Measurements from ENCODE around the gene AXDND1. TPM values are rescaled to one million over a fixed set of nuclear protein-coding genes. Genes with fewer than 3 reads are reported as not detected.

Gene AXDND1
- polyA plus RNA-seq, 3 donors, result 0.09 TPM; not detected in 2

DNA sequence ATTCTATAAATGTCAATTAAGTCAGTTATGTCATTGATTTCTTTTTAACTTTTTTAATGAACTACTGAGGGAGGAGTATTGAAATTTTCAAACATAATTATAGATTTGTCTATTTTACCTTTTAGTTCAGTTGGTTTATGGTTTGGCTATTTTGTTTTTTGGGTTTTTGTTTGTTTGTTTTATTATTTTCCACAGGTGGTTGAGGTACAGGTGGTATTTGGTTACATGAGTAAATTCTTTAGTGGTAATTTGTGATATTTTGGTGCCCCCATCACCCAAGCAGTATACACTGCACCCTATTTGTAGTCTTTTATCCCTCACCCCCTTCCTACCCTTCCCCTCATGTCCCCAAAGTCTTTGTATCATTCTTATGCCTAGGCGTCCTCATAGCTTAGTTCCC, 235.3 kb downstream of the AXDND1 start:
- H2AFZ ChIP-seq (ENCODE audit: insufficient read depth, low read depth, low read length, poor library complexity, severe bottlenecking), result no peak overlapping the region
- H3K9me3 ChIP-seq (replicated peaks in 1 of 2; ENCODE audit: control insufficient read depth in 1 of 2, insufficient read depth in 1 of 2, low read length in 2 of 2), result no peaks in the 10 kb centered on the region
- peaks cover 0 to 1% of the 10 kb centered on the region in 2 donors for H3K27me3 ChIP-seq (ENCODE audit: control insufficient read depth in 2 of 2, insufficient read depth in 2 of 2, low read length in 2 of 2)
- no peak overlapping the region for H3K4me3 ChIP-seq (replicated peaks in 1 of 3; ENCODE audit: low read depth in 2 of 3, low read length in 3 of 3)
- intact Hi-C loops (cut with micrococcal nuclease), result no loop called here
- H3K4me2 ChIP-seq (replicated peaks; ENCODE audit: extremely low read depth, low read length, poor library complexity, severe bottlenecking), result no peak overlapping the region
- no CpG with 5 or more reads among the region's 1 CpG for WGBS (ENCODE audit: insufficient coverage)
- H3K27ac ChIP-seq (ENCODE audit: low read depth in 1 of 2, low read length in 2 of 2), result no peak overlapping the region
- no peaks in the 10 kb centered on the region for H3K4me1 Mint-ChIP-seq
- H3K4me1 ChIP-seq (ENCODE audit: control insufficient read depth in 1 of 2, insufficient read depth in 2 of 2, low read length in 2 of 2), result no peaks in the 10 kb centered on the region
- TF ChIP-seq, protein P1, sequence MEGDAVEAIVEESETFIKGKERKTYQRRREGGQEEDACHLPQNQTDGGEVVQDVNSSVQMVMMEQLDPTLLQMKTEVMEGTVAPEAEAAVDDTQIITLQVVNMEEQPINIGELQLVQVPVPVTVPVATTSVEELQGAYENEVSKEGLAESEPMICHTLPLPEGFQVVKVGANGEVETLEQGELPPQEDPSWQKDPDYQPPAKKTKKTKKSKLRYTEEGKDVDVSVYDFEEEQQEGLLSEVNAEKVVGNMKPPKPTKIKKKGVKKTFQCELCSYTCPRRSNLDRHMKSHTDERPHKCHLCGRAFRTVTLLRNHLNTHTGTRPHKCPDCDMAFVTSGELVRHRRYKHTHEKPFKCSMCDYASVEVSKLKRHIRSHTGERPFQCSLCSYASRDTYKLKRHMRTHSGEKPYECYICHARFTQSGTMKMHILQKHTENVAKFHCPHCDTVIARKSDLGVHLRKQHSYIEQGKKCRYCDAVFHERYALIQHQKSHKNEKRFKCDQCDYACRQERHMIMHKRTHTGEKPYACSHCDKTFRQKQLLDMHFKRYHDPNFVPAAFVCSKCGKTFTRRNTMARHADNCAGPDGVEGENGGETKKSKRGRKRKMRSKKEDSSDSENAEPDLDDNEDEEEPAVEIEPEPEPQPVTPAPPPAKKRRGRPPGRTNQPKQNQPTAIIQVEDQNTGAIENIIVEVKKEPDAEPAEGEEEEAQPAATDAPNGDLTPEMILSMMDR (IDR thresholded peaks at IDR 0.05), result no peak
- no peak overlapping the region for H3K4me3 Mint-ChIP-seq
- no peak overlapping the region for H3K9ac ChIP-seq (ENCODE audit: insufficient read depth, low read length, poor library complexity, severe bottlenecking)
- no peaks in the 10 kb centered on the region for H4K20me1 ChIP-seq (ENCODE audit: insufficient read depth, low read length)
- no peak overlapping the region for H3K27ac Mint-ChIP-seq
- H3K36me3 ChIP-seq (replicated peaks in 1 of 2; ENCODE audit: control insufficient read depth in 1 of 2, insufficient read depth in 2 of 2, low read length in 2 of 2), result no peaks in the 10 kb centered on the region
- peaks cover 0 to 11% (median 1%) of the 10 kb centered on the region in 3 donors for H3K27me3 Mint-ChIP-seq (ENCODE audit: low read depth in 3 of 3)
- no peaks in the 10 kb centered on the region for H3K36me3 Mint-ChIP-seq
- peaks cover 0 to 15% (median 5%) of the 10 kb centered on the region in 7 donors for H3K9me3 Mint-ChIP-seq
- H3K79me2 ChIP-seq (ENCODE audit: insufficient read depth, low read length), result no peaks in the 10 kb centered on the region
- DNase-seq, result no peak

Small RNA genes within 50 kb of the gene (small RNA-seq; reads per million reads assigned to genes)
- gene MEF2AP1 (ENCODE audit: insufficient read length, low read depth) (not detected), gene RNU5F-2P (ENCODE audit: insufficient read length, low read depth) (not detected)

Other genes with a start within 250 kb of the AXDND1 start
- gene ABL2, start 136.3 kb upstream of the AXDND1 start, polyA plus RNA-seq, result 1 to 10 TPM in 2 of 3 donors, under 1 TPM in 1; 0.20 to 2.1 (median 1.4) TPM
- 100 to 1,000 TPM in 2 of 3 donors, 10 to 100 TPM in 1; 15.8 to 158 (median 105) TPM for gene SOAT1, start 72.2 kb upstream of the AXDND1 start, polyA plus RNA-seq
- not detected for gene NPHS2, start 210.0 kb downstream of the AXDND1 start, polyA plus RNA-seq
- not detected for gene TDRD5, start 225.9 kb downstream of the AXDND1 start, polyA plus RNA-seq

Measured in CD14-positive monocyte (primary cell).